CD4-positive, CD25-positive, alpha-beta regulatory T cell (primary cell): ENCODE data around the gene FRMPD2. TPM values are rescaled to one million over a fixed set of nuclear protein-coding genes. Genes with fewer than 3 reads are reported as not detected.
"Not testable (repeated sequence)": the region's sequence is repeated elsewhere in the genome, so short reads cannot be mapped to it uniquely, and the experiment has no call there.

ENCODE experiments used
- ATAC-seq, 2 donors: fragments of 150-1000 bp; cut with Tn5 transposase; one replicate each; pipeline ENCODE4 v1.10.0; 2021; ENCODE audit warnings: low read depth in 2 of 2, moderate number of reproducible peaks in 2 of 2, moderate library complexity in 1 of 2
- DNase-seq, 3 donors: peaks; one replicate each; pipeline versions ENCODE4 v3.0.0 to v3.0.0-alpha.2; 2012 to 2022; ENCODE audit warnings: mixed read lengths in 1 of 3
- H3K27ac ChIP-seq: one replicate; pipeline ENCODE4 v1.7.0; 2013; ENCODE audit warnings: mild to moderate bottlenecking, low read length; ENCODE audit not compliant: insufficient read depth, poor library complexity, severe bottlenecking
- H3K27me3 ChIP-seq: one replicate; pipeline ENCODE4 v1.7.0; 2013; ENCODE audit warnings: low read length; ENCODE audit not compliant: control insufficient read depth, insufficient read depth
- H3K36me3 ChIP-seq: one replicate; pipeline ENCODE4 v1.7.0; 2013; ENCODE audit warnings: mild to moderate bottlenecking, low read length, moderate library complexity; ENCODE audit not compliant: control insufficient read depth, insufficient read depth
- H3K4me1 ChIP-seq: 2 replicates; pipeline ENCODE4 v1.7.0; 2013; ENCODE audit warnings: mild to moderate bottlenecking, low read length; ENCODE audit not compliant: insufficient read depth, control insufficient read depth, poor library complexity, severe bottlenecking
- H3K4me3 ChIP-seq: one replicate; pipeline ENCODE4 v1.7.0; 2013; ENCODE audit warnings: low read depth, mild to moderate bottlenecking, low read length, moderate library complexity
- H3K9me3 ChIP-seq, 2 experiments: 1 replicate in 1 of 2; 2 replicates in 1 of 2; pipeline ENCODE4 v1.7.0; 2013; ENCODE audit warnings: low read length in 2 of 2, mild to moderate bottlenecking in 1 of 2, moderate library complexity in 1 of 2; ENCODE audit not compliant: control insufficient read depth in 2 of 2
- H3K27ac Mint-ChIP-seq, 3 donors: one replicate each; pipeline ENCODE4 v1.8.0; 2020 to 2022; ENCODE audit warnings: mild to moderate bottlenecking in 3 of 3, mixed read lengths in 3 of 3, moderate library complexity in 2 of 3
- H3K27me3 Mint-ChIP-seq: one replicate; pipeline ENCODE4 v1.8.0; 2022; ENCODE audit warnings: mild to moderate bottlenecking, mixed read lengths
- H3K36me3 Mint-ChIP-seq: one replicate; pipeline ENCODE4 v1.8.0; 2020; ENCODE audit warnings: mixed read lengths
- H3K4me1 Mint-ChIP-seq, 4 donors: one replicate each; pipeline ENCODE4 v1.8.0; 2020 to 2022; ENCODE audit warnings: mixed read lengths in 4 of 4, mild to moderate bottlenecking in 1 of 4
- H3K4me3 Mint-ChIP-seq, 4 donors: one replicate each; pipeline ENCODE4 v1.8.0; 2020 to 2022; ENCODE audit warnings: mild to moderate bottlenecking in 4 of 4, mixed read lengths in 4 of 4, moderate library complexity in 3 of 4
- H3K9me3 Mint-ChIP-seq, 7 donors: one replicate each; pipeline ENCODE4 v1.8.0; 2020 to 2022; ENCODE audit warnings: mixed read lengths in 7 of 7, mild to moderate bottlenecking in 3 of 7, moderate library complexity in 2 of 7
- polyA plus RNA-seq, 4 donors: library from polyadenylated mRNA; unstranded; fragments of 300-500 nt; fragmentation: Illumina TruSeq; gene quantifications; one replicate each; pipeline ENCODE4 v1.2.3, GENCODE V29; 2021
- total RNA-seq: library from RNA; stranded (reverse); gene quantifications from one replicate; pipeline ENCODE4 v1.2.3, GENCODE V29; 2022

Gene FRMPD2
- total and polyA plus RNA-seq, 5 donors from 2014 or later = not detected

DNA sequence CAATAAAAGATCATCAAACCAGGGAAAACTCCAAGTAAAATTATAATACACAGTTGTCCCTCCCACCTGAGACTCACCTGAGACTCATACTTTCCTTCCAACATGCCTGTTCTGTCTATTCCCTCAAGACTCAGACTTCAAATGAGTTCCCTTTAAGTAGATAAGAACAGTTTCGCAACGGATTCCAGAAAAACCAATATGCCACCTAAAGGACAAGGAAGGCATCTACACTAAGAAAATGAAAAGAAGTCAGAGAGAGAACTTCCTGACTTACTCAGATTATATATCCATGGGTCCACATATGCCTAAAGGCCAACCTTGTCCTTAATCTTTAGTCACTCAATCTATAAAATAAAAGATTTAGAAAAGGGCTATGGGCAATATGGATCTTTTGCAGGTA lies 148.9 kb downstream of the FRMPD2 start:
- H3K4me3 Mint-ChIP-seq, H3K36me3 Mint-ChIP-seq, H3K27me3 Mint-ChIP-seq, H3K27me3 ChIP-seq, ATAC-seq, H3K27ac ChIP-seq, DNase-seq, H3K36me3 ChIP-seq, H3K4me1 Mint-ChIP-seq, H3K9me3 Mint-ChIP-seq, H3K27ac Mint-ChIP-seq, H3K9me3 ChIP-seq, H3K4me1 ChIP-seq, H3K4me3 ChIP-seq: not testable (repeated sequence)

DNA sequence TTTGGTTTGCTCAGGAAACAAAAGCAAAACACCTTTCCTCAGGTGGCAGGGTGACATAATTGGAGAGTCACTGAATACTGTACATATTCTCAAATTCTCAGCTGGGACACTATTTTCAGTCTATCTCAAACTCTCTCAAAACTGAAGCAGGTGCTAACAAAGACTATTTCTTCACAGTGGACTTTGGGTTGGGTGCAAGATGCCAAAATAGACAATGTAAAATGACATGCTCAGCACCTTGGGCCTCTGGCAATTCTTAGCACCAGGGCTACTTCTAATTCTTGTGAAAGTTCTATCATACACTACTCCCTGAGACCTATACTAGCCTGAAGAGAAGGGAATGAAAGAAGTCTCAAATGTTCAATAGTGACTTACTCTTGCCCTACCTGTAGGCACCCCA lies 151.9 kb downstream of the FRMPD2 start:
- H3K27ac ChIP-seq, H3K27ac Mint-ChIP-seq, H3K4me1 Mint-ChIP-seq, H3K36me3 ChIP-seq, H3K4me1 ChIP-seq, H3K27me3 ChIP-seq, H3K9me3 ChIP-seq, H3K4me3 ChIP-seq, ATAC-seq, H3K27me3 Mint-ChIP-seq, H3K9me3 Mint-ChIP-seq, H3K36me3 Mint-ChIP-seq, DNase-seq, H3K4me3 Mint-ChIP-seq: not testable (repeated sequence)

DNA sequence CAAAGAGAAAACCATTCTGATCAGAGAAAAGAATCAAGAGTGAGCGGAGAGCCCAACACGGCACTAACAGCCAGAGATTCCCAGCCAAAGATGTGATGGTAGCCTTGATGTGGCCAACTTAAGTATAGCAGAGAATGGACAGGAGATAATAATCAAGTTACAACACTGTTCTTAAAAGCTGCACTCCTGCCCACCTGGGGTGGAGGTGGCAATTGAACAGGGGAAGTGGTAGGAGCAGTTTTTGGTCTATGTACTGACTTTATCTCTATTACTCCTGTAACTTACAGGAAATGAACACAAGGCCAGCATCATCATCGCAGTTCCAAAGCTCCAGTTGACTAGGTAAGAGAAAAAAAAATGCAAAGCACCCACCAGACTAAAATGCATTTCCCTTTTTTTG lies 164.2 kb downstream of the FRMPD2 start:
- H3K4me3 Mint-ChIP-seq, ATAC-seq, H3K27ac Mint-ChIP-seq, H3K27me3 Mint-ChIP-seq, DNase-seq, H3K4me3 ChIP-seq, H3K9me3 Mint-ChIP-seq, H3K27me3 ChIP-seq, H3K36me3 ChIP-seq, H3K27ac ChIP-seq, H3K36me3 Mint-ChIP-seq, H3K9me3 ChIP-seq, H3K4me1 ChIP-seq, H3K4me1 Mint-ChIP-seq: not testable (repeated sequence)

Other genes with a start within 250 kb of the FRMPD2 start
- gene MAPK8, start 32.0 kb upstream of the FRMPD2 start, total RNA-seq = 34.5 TPM
- 10 to 100 TPM; 19.8 to 26.1 (median 22.7) TPM for gene MAPK8, start 32.0 kb upstream of the FRMPD2 start, polyA plus RNA-seq